NK-92 (cell line): ENCODE results near the gene PES1.
"Not testable (repeated sequence)": the region's sequence is repeated elsewhere in the genome, so short reads cannot be mapped to it uniquely, and the experiment has no call there.

Experiments
- DNase-seq: peaks from one replicate; lab custom pipeline; 2025; ENCODE audit not compliant: unreplicated experiment; lab: John Stamatoyannopoulos, UW

The PES1 gene

DNA sequence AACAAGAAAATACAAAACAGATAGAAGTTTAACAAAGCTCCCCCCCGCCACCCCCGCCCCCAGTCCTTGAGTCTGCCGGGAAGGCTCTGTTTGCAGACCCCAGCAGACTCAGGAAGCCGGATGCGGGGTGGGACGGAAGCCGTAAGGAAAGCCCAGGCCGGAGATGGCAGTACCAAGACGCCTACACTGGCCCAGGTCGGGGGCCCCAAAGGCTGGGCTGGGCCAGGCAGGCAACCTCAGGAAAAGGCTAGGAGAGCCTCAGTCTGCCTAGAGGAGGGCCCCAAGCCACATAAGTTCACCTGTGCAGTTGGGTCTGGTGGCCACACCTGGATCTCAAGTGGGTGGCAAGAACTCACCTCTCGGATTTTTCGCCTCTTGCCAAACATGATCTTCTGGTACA, 13.2 kb downstream of the PES1 start:
- DNase-seq: no peak

DNA sequence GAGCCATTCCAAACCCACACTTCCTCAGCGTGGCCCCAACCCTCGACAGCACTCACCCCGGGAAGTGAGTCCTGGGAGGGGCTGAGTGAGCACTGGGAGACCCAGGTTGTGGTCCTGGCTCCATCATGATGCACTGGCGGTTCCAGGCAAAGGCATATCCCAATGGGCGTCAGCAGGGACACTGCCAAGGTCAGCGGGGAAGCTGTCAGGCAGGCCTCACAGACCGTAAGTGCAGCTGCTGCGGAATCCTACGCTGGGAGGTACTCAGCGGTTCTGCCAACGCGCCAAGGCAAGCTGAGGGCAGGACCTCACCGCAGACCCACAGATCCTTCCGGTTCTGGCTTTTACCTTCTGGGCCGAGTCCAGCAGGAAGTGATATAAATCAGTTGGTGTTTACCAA, 15.9 kb downstream of the PES1 start:
- DNase-seq: no peak

DNA sequence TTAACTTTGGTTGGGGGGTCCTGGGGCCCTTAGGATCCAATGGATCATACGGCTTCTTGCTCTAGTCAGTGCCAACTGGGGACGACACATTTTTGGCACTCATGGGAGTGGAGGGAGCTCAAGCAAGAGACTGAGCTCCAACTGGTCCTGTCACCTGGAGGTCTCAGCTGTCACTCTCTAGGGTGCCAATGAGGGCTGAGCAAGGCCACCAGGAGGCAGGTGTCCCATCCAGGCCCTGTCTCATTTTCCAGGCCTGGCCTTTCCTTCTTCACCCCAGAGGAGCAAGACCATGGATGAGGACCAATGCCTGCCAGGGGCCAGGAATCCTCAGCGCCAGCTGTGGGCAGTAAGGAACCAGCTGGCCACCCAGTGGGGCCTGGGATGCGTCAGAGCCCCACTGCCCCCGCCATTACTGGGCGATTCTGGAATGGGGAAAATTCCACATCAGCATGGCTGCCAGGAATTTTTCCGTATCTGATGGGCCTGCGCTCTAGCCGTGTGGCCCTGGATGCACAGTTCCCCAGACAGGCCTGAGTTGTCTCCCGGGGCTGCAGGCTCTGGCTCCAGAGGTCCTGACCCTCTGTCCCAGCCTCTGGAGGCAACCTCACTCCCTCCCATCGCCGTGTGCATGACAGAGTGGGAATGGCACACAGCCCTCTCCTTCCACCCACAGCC, 16.6 kb downstream of the PES1 start:
- no peak for DNase-seq

DNA sequence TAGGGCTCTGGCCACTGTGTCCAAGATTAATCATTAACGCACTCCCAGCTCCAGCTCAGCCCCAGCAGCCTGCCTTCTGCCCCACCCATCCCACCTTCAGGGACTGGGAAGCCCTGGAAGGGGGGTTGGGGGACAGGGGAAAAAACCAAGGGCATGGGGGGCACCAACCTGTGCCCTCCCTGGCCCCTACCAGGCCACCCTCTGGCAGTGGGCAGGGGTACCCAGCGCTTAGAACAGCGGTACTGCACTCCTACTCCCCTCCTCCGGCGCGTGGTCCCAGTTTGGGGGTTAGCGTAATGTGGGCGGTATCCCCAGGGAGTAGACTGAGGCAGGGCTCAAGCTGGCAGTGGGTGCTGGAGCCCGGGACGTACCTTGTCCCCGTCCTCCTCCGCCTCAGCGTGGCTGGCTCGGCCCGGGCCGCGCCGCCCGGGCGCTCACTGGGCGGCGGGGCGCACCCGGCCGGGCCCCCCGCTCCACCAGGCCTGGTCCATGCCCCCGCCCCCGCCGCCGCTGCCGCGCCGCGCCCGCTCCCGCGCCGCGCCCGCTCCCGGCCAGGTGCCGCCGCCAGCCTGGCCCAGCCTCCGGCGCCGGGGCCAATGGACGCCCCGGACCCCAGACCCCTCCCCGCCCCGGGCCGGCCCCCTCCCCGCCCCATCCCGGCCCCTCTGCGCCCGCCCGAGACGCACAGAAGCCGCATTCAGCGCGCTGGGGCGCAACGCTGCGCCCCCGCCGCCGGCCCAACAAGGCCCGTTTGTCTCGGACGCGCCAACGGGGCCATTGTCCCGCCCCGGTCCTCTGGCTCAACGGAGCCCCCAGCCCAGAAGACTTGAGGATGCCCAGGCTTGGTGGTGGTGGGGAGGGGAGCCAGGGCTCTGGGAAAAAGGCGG, 17.4 kb downstream of the PES1 start, which contains the start of gene GAL3ST1:
Gene GAL3ST1 (minus strand): TSS at position 571 of the 887 bp plus-strand sequence. CDS start 17,273 bp downstream, outside the sequence.
- DNase-seq: no peak

DNA sequence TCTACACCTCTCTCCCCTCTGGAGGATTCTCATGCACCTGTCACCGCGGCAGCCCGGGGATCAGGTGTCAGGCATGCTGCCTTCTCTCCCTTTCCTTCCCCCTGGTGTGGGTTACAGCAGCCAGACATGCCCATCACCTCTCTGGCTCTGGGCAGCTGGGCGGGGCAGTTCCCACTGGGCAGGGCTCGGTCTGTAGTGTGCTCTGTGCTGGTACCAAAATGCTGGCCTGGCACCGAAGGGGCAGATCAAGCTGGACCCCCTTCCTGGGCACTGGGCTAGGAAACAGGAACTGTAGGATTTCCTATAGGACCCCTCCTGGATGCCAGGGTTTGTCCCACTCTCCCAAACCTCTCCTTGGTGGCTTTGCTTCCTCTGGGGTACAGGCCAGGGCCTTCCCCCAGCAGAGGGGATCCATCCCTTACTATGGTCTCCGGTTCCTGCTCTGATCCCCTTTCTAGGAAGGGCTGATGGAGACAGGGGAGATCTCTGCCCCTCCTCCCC, 18.1 kb downstream of the PES1 start:
- no peak for DNase-seq

DNA sequence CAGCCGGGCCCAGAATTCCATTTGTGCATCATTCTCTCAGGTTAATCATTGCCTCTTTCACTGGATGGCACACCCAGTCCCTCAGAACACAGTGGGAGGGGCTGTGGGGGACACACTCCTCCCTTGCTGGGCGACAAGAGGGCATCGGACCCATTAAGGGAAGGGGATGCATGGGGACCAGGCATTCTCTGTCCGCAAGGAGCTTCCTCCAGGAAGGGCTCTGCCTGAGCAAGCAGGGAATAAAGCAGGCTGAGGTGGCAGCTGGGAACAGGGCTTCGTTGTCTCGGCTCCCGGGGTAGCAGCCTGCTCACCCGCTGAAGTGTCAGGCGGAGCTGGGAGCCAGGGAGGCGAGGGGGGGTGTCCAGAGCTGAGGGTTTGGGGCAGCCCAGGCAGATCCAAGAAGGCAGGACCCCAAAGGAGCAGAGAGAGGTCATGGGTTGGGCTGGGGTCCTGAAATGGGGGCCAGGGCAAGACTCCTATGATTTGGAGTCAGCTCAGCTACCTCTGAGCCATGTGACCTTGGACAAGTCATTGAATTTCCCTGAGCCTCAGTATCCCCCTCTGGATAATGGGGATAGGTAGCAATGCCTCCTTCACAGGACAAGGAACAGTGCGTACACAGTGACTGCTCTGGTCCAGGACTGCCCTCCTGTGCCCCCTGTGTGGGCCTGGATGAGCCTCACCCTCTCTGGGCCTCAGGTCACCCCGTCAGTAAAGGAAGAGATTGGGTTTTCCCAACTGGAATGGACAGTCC, 18.7 kb downstream of the PES1 start:
- DNase-seq: no peak

DNA sequence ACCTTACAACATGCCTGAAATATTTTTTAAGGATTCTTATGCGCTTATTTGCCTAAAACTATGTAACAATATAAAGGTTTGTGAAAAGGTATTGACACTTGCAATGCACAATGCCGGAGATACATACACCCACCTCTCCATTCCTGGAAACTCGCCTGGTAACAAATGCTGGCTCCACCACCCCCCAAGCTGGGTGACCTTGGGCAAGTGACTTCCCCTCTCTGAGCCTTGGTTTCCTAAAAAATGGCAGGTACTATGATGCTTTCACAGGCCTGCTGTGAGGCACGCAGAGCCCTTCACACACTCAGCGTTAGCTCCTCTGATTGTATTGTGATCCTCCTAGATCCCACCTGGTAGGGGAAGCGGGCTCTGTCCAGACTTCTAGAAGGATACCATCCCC, 19.5 kb downstream of the PES1 start:
- DNase-seq: no peak

DNA sequence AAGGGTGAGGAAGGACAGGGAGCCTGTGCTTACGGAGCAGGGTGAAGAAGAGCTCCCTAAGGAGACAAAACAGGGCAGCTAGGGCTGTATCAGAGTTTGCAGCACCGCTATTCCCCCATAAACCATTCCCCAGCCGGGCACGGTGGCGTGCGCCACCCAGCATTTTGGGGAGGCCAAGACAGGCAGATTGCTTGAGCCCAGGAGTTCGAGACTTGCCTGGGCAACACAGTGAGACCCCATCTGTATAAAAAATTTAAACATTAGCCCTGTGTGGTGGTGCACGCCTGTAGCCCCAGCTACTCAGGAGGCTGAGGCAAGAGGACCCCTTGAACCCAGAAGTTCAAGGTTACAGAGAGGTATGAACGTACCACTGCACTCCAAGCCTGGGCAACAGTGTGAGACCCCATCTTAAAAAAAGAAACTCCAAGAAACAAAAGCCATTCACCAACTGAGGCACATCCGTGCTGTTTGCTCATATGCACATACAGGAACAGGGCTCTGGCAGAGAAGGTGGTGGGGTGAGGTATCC, 22.0 kb downstream of the PES1 start:
- no peak for DNase-seq

DNA sequence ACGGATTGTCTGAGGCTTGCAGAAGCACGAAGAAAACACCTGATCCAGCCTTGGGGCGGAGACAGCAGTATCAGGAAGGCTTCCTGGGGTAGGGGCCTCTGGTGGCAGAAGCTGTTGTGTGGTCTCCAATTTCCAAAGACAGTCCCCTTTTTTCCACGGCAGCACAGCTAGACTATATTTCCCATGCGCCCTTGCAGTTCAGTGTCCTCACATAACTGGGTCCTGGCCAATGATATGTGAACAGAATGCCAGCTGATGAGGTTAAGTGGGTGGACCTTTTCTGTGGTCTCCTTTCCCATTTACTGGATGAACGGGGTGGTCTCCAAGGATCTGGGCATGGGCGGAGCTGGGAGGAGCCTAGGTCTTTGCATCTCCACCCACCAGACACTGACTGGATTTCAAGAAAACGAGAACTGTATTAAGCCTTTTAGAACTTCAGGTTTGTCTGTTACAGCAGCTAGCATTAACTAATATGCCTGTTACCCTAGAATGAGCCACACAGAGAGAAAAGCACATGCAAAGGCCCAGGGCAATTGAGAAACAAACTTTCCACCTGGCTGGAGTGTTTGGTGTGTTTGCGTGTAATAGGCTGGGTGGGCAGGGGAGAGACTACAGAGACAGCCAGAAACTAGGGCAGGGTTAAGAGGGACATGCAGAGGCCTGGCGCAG, 23.4 kb downstream of the PES1 start:
- DNase-seq: no peak

DNA sequence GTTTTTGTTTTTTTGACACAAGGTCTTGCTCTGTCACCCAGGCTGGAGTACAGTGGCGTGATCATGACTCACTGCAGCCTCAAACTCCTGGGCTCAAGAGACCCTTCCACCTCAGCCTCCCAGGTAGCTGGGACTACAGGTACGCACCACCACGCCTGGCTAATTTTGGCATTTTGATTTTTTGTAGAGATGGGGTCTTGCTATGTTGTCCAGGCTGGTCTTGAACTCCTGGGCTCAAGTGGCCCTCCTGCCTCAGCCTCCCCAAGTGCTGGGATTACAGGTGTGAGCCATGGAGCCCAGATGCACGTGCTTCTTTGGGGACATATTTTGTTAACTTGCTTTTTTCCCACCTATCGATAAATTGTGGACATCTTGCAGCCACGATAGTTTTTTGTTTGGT, 24.4 kb downstream of the PES1 start:
- not testable (repeated sequence) for DNase-seq

DNA sequence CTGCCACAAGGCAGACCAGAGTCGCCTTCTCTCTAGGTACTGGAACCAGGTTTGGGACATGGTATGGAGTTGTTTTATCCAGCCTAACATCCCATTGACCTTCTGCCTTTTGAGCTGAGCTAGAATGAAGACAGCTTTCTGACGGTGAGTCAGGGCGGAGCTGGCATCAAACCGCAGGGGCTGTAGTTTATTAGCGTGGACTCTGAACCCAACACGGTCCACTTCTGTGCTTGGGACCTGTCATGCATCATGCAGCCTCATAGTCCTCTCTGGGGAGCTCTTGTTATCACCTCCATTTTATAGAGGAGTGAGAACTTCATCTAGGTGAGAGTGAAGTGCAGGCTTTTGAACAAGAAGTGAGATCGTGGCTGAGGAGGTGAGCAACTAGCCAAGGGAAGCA, 25.6 kb downstream of the PES1 start:
- DNase-seq: no peak

DNA sequence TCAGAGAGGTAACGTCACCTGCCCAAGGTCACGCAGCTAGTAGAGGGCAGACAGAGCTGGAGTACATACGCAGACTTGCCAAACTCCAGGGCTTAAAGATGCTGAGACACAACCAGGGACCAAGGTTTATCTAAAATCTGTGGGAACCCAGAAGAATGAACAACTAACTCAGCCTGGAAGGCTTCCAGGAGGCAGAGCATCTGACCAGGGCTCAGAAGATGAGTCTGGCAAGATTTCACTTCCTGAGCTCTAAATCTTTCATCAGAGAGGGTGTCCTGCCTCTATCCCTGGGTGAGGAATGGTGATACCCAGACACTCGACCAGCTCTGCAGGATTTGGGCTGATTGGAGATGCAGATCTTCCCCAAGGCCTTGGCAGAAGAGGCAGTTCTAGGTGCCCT, 26.4 kb downstream of the PES1 start:
- no peak for DNase-seq

DNA sequence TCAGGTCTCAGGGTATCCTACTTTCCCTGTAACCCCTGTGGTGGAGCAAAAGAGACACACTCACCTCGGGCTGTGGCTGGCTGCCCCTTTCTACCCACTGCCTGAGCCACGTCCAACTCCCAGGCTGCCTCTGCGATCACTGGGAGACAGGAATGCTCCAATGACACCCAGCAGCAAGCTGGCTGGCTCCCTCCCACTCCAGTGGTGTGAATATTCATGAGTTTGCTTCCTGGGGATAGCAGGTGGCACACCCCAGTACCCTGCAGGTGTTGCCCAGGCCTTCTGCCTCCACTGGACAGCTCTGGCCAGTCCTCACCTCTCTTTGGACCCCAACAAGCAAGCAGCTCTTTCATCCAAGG, 27.0 kb downstream of the PES1 start:
- no peak for DNase-seq

DNA sequence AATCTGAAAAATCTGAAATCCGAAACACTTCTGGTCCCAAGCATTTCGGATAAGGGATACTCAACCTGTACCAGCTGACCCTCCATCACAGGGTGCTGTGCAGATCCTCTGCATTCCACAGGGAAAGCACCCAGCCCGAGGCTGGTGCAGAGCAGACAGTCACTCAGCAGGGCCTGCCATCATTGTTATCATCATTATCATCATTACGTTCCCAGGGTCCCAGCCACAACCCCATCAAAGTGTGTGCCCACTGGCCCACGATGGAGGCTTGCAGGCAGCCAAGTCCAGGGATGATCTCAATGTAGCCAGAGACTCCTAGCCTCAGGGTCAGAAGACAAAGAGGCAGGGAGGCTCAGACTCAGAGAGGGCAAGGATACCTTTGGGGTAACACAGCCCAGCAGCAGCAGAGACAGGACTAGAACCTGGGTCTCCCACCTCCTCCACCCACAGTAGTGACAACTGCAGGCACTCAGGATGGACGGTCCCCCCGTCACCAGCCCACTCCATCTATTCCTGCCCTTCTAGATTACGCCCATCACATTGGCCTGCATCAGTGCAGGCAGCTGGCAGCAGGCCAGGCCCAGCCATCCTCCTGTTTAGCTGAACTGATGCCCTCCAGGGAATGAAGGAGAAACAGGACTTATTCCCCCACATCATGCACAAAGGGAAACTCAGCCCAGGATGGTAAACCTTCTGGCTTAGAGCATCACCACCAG, 27.5 kb downstream of the PES1 start:
- no peak for DNase-seq

DNA sequence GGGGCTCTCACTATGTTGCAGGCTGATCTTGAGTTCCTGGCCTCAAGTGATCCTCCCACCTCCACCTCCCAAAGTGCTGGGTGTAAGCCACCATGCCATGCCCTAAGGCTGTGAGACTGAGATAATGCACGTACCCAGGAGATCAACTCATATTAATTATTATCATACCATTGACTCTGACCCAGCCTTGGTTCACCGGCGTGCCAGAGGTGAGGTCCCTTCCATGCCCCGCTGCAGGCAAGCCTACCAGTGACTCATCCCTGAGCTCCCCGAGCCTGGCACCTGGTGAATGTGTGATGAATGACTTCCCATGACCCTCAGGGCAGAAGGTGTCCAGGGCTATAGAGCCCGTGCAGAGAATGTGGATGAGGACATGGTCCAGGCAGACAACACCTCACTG, 29.3 kb downstream of the PES1 start:
- no peak for DNase-seq

DNA sequence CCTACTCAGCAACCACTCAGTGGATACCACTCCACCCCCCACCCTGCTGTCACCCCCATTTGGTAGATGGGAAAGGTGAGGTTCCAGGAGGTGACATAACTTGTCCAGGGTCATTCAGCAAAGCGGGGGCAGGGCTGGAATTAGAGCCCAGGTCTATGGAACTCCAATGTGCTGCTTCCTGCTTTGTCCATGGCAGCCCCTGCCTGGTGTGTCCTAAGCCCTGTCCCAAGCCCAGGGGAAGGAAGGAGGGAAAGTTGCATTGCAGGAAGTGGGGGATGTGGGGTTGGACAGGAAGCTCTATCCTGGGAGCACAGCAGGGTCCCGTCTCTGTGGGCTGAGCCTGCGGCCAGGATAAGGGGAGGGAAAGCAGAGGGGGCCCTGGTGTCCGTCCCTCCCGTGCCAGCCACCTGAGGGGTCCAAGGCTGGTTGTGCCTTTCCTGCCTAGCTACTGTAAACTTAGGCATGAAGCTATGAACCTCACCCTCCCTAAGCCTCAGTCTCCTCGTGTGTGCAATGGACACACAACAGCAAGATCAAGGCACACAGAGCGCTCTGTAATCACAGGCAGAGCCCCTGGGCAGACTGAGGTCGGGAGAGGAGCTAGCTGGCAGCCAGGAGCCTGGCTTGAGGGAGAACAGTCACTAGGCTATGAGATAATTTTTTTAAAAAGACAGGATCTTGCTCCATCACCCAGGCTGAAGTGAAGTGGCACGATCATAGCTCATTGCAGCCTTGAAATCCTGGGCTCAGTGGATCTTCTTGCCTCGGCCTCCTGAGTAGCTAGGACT, 30.1 kb downstream of the PES1 start:
- no peak for DNase-seq

DNA sequence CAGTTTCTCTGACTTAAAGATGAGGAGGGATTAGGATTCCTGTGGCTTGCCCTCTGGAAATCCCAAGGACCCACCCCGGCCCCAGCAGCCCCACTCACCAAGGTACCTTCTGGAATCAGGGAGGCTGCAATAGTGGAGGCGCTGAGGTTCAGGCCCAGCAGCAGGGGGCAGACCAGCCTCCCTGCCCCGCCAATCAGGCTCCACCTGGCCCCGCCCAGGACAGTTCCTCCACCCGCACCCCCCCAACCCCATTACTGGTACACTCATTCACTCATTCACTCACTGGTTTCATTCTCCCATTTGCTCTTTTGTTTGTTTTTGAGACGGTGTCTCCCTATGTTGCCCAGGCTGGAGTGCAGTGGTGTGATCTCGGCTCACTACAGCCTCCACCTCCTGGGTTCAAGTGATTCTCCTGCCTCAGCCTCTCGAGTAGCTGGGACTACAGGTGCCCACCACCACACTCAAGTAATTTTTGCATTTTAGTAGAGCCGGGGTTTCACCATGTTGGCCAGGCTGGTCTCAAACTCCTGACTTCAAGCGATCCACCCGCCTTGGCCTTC, 31.0 kb downstream of the PES1 start:
- DNase-seq: not testable (repeated sequence)

DNA sequence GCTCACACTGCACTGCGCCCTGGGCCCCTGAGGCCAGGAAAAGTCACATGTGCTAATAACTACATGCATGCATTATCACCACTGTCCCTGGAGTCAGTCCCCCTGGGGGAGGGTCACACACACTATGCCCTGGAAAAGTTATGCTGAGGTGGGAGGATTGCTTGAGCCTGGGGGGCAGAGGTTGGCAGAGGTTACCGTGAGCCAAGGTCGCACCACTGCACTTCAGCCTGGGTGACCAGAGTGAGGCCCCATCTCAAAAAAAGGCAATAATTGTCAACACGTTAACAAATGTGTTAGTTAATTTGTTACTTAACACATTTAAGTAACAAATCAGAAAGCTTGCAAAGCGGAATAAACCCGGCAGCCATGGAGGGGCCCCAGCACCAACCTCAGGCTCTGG, 31.8 kb downstream of the PES1 start:
- no peak for DNase-seq

DNA sequence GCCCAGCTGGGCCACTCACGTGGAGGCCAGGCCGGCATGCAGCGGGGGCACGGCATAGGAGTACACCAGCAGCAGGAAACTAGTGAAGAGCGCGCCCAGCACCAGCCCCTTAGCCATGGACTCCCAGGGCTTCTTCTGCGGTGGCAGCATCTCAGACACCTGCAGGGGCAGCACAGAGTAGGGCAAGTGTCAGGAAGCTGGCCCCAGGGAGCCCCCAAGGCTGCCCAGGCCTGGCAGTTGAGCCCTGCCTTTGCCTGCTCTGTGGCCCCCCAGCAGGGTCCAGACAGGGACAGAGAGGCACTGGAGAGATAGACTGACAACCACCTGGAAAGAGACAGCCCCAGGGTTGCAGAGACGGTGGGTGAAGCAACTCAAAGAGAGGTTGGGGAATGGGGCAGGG, 34.5 kb downstream of the PES1 start:
- DNase-seq: no peak
